DMS153 treated with DMSO at 0.1 percent for 48 hours (cell line): ENCODE data around the gene HNRNPA0.
"Not testable (repeated sequence)": the region's sequence is repeated elsewhere in the genome, so short reads cannot be mapped to it uniquely, and the experiment has no call there.

Experiments
- DNase-seq: peaks from one replicate; lab custom pipeline; 2025; ENCODE audit not compliant: unreplicated experiment; lab: John Stamatoyannopoulos, UW

HNRNPA0 gene

DNA sequence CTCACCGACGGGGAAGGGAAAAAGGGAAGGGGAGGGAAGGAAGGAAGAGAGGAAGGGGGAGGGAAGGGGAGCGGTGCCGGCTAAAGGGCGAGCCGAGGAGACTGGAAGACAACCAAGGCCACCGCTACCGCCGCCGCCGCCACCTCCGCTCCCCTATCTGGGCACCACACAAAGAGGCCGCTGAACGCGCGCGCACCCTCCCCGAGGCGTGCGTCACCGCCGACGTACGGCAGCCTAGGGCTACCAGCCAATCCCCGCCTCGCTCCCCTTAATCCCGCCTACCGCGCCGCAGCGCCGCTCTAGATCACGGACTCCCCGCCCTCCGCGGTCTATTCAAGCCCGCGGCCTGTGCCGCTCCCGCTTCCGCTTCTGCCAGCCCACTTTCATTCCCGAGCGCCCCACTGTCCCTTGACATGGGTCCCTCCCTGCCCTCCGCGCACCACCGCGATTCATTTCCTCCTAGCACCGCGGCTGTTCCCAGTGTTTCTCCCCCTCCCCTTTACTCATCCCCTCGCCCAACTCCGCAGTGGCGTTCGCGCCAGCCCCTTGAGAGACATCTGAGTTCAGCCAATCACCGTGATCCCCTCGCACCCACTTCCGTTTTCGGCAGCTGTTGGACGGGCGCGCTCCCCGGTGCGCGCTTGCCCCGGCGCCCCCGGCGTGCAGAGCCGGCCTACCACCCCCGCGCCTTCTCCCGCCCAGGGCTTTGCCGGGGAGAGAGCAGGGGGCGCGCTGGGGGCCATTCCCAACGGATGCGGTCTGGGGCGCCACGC, at the start of gene HNRNPA0:
TSS of gene HNRNPA0 (minus strand) at position 176 of the 773 bp plus-strand sequence. CDS start 297 bp downstream, outside the sequence.
- DNase-seq, result peak; percentile 46

GRCh38 chr5:137802282-137803210, 48.4 kb upstream of the HNRNPA0 start:
- no peak for DNase-seq

GRCh38 chr5:137800700-137801411, 46.7 kb upstream of the HNRNPA0 start:
- no peak for DNase-seq

- DNase-seq, result no peak
Measured at GRCh38 chr5:137796279-137796678, 42.1 kb upstream of the HNRNPA0 start.

DNA sequence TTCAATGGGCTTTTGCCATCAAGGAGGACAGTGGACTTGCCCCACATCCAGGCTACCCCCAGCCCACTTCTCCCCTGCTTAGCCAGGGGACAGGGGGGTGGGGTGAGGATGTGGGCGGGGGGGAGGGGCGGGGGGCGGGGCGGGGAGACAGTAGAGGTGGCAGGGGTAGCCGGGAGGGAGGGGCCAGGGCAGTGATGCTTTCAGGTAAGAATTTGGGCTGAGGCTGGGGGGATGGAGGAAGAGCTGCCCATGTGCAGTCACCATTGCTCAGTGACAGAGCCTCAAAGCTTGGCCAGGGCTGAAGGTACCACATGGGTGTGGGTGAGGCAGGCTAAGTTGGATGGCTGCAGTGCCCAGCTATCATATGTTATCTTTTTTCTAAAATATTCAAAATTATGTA, 40.7 kb upstream of the HNRNPA0 start:
- no peak for DNase-seq

DNA sequence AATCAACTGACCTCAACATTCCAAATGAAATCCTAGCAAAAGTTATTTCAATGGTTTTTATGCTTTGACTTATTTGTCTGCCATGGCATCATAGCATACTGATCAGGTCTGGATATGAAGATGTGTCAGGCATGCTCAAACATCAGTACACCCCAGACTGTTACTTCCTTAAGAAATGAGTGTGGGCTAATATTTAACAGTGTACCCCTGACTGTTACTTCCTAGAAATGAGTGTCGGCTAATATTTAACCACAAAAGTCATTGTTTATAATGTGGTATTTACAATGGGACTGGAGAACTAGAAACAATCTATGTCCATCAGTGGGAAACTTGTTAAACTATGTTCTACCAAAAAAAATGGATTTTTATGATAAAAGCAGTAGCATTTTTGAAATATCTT, 38.1 kb upstream of the HNRNPA0 start:
- no peak for DNase-seq

- no peak for DNase-seq
Measured at GRCh38 chr5:137791799-137792198, 37.6 kb upstream of the HNRNPA0 start.

GRCh38 chr5:137791387-137791786, 37.2 kb upstream of the HNRNPA0 start:
- no peak for DNase-seq

- DNase-seq, result not testable (repeated sequence)
Measured at GRCh38 chr5:137788560-137788959, 34.4 kb upstream of the HNRNPA0 start.

DNA sequence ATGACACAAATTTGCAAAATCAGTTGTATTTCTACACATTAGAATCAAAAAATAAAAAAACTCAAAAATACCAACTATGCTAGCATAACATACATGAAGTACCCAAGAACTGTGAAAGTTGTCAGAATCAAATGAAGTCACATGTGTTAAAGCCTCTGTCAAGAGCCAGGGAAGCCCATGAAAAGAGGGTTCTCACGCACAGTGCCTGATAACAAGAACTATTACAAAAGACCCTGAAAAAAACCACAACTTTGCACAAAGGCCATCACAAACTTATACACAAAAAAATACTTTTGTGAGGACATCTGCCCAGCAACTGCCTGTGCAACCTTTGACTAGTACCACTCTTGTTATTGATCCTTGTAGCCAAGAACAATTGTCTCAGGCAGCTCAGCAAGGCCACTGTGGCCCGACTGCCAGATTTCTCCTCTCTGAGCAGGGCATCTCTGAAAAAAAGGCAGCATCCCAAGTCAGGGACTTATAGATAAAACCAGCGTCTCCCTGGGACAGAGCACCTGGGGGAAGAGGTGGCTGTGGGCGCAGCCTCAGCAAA, 28.9 kb upstream of the HNRNPA0 start:
- no peak for DNase-seq

DNA sequence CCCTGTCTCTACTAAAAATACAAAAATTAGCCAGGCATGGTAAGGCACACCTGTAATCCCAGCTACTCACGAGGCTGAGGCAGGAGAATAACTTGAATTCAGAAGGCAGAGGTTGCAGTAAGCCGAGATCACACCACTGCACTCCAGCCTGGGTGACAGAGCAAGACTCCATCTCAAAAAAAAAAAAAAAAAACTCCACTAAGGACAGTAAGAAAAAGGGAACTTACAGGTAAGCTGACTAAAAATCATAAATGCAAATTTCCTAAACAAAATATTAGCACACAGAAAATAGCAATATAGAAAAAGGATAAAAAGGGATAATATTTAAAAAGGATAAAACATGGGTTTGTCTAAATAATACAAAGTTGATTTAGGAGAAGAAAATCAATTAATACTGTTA, 27.9 kb upstream of the HNRNPA0 start:
- DNase-seq, result no peak

GRCh38 chr5:137778772-137779564, 24.8 kb upstream of the HNRNPA0 start:
- DNase-seq, result no peak

GRCh38 chr5:137767937-137768336, 13.8 kb upstream of the HNRNPA0 start:
- not testable (repeated sequence) for DNase-seq

DNA sequence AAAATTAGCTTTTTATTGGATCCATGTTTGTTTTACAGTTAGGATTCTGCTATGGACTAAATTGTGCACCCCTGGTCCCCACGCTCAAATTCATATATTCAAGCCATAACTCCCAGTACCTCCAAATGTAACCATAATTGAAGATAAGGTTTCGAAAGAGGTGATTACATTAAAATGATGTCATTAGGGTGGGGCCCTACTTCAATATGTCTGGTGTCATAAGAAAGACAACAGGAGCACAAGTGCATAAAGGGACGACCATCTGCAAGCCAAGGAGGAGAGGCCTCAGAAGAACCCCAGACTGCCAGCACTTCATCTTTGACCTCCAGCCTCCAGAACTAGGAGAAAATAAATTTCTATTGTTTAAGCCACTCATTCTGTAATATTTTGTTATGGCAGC, 7.4 kb upstream of the HNRNPA0 start:
- no peak for DNase-seq

DNA sequence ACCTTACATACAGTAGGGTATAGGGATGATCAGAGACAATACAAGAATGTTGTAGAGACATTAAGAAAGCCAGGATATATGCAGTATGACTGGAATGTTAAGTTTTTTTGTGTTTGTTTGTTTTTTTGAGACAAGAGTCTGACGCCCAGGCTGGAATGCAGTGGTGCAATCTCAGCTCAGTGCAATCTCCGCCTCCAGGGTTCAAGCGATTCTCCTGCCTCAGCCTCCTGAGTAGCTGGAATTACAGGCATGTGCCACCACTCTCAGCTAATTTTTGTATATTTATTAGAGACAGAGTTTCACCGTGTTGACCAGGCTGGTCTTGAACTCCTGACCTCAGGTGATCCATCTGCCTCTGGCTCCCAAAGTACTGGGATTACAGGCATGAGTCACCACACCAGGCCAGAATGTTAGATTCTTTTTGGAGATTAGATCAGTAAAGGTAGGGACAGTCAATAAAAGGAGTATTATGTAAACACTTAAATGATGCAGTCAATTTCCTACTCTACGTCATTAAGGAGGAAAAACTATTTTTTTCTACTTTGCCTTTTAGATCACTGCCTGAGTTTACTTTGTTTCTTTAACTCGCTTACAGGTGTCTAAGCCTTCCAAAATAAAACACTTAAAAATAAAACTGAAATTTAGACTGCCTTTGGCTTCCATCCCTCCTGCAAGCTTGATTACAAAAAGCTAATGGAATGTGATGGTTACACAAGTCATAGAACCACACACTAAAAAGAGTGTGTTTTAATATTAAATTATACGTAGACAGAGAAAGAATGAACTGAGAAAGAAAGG, 6.8 kb upstream of the HNRNPA0 start:
- DNase-seq, result no peak

GRCh38 chr5:137760294-137760693, 6.1 kb upstream of the HNRNPA0 start:
- no peak for DNase-seq

DNA sequence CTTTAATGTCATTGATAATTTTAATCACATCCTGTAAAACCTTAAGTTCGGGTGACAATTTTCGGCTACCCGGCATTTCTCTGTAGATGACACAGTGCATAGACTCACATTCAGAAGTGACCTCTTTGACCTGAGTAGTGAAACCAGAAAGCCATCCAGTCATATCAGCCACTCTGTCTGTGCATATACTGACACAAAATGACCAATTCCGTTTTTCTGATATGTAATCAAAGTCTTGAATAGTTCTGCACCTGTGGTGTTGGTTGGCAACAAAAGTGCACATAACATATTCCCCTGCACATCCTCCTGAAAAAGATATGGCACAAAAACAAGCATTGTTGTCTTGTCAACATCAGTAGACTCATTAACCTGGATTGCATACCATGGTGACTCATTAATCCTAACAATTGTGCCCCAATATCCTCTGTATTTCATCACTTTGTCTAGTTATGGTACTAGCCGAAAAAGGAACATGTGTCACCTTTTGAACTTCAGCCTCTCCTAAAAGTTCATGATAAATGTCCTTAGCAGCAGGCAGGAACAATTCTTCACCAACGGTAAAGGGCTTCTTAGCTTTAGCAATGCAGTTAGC, 4.6 kb upstream of the HNRNPA0 start:
- DNase-seq, result no peak

DNA sequence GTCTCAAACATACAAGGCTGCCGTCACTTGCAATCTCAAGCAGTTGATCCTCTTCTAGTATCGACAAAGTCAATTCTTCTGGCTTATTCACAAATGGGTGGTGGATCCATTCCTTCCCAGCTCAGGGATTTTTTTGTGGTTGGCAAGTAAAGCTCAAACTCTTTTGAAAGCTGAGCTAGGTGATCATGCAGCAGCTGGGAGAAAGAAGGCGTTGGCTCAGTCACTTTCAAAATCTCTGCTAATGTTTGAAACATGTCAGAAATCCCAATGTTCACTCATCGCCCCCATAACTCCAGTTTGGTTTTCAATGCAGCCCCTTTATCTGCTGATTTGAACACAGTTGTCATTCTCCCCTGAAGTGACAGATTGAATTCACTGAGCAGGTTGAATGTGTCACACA, 4.0 kb upstream of the HNRNPA0 start:
- DNase-seq, result no peak

DNA sequence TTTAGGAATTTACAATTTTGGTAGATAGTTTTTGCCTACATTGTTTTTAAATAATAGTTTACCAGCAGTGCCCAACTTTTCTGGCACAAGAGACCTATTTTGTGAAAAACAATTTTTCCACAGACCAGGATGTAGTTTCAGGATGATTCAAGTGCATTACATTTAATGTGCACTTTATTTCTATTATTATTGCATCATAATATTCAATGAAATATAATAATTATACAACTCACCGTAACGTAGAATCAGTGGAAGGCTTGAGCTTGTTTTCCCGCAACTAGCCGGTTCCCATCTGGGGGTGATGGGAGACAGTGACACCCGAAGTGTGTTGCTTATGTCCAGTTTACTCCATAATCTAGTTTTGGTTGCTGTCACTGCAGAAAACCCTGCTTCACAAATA, 3.5 kb upstream of the HNRNPA0 start:
- no peak for DNase-seq
